OCI-LY3 (cell line): ENCODE measurements around the gene CDH9.

Source experiments
- H2AFZ ChIP-seq: fragments of 200-600, 300-600 bp; shearing (Covaris generic); 2 replicates; pipeline ENCODE4 v1.6.0; 2014; ENCODE audit warnings: antibody characterized with exemption, low read depth, low read length
- H3K27ac ChIP-seq: fragments of 200-600, 300-600 bp; sonication (generic); 2 replicates; pipeline ENCODE4 v1.5.1; 2014; ENCODE audit warnings: mild to moderate bottlenecking, low read length, moderate library complexity, mixed read lengths
- H3K27me3 ChIP-seq: fragments of 200-600, 300-600 bp; sonication (generic); 2 replicates; pipeline ENCODE4 v1.6.1; 2014; ENCODE audit warnings: low read depth, low read length, mixed read lengths
- H3K36me3 ChIP-seq: fragments of 200-600, 300-600 bp; sonication (generic); replicated peaks from 2 replicates; pipeline ENCODE3; 2014; ENCODE audit warnings: low read depth, low read length, mixed read lengths
- H3K4me1 ChIP-seq: fragments of 300-600, 200-600 bp; sonication (generic); 2 replicates; pipeline ENCODE4 v1.6.1; 2014; ENCODE audit warnings: low read length, mixed read lengths
- H3K4me2 ChIP-seq: fragments of 200-600, 300-600 bp; sonication (generic); 2 replicates; pipeline ENCODE4 v1.6.1; 2014; ENCODE audit warnings: low read length, mixed read lengths
- H3K4me3 ChIP-seq: fragments of 300-600, 200-600 bp; sonication (generic); 2 replicates; pipeline ENCODE4 v1.5.1; 2014; ENCODE audit warnings: antibody characterized with exemption, mild to moderate bottlenecking, low read length, moderate library complexity
- H3K79me2 ChIP-seq: fragments of 300-600, 200-600 bp; shearing (Covaris generic); 2 replicates; pipeline ENCODE4 v1.6.1; 2014; ENCODE audit warnings: mild to moderate bottlenecking, low read length, mixed read lengths
- H3K9ac ChIP-seq: fragments of 300-600, 200-600 bp; shearing (Covaris generic); 2 replicates; pipeline ENCODE4 v1.6.0; 2014; ENCODE audit warnings: mild to moderate bottlenecking, low read length, moderate library complexity
- H3K9me3 ChIP-seq: fragments of 200-600, 300-600 bp; shearing (Covaris generic); 2 replicates; pipeline ENCODE4 v1.6.1; 2014; ENCODE audit warnings: low read length, mixed read lengths; ENCODE audit not compliant: insufficient read depth
- H4K20me1 ChIP-seq: fragments of 200-600, 300-600 bp; sonication (generic); 2 replicates; pipeline ENCODE4 v1.6.1; 2016; ENCODE audit warnings: low read length, mixed read lengths; ENCODE audit not compliant: insufficient read depth
- EZH2phosphoT487 ChIP-seq: fragments of 200-600 bp; shearing (Covaris generic); IDR thresholded peaks from 2 replicates; pipeline ENCODE4 v1.6.1; 2018; ENCODE audit warnings: antibody characterized with exemption, mixed run types, low read depth
- TF ChIP-seq, protein P1 (sequence below): fragments of 200-600, 300-600 bp; sonication (generic); IDR thresholded peaks from 2 replicates; pipeline ENCODE4 v1.5.1; 2014; ENCODE audit warnings: antibody characterized with exemption, low read length, low read depth

The CDH9 gene

DNA sequence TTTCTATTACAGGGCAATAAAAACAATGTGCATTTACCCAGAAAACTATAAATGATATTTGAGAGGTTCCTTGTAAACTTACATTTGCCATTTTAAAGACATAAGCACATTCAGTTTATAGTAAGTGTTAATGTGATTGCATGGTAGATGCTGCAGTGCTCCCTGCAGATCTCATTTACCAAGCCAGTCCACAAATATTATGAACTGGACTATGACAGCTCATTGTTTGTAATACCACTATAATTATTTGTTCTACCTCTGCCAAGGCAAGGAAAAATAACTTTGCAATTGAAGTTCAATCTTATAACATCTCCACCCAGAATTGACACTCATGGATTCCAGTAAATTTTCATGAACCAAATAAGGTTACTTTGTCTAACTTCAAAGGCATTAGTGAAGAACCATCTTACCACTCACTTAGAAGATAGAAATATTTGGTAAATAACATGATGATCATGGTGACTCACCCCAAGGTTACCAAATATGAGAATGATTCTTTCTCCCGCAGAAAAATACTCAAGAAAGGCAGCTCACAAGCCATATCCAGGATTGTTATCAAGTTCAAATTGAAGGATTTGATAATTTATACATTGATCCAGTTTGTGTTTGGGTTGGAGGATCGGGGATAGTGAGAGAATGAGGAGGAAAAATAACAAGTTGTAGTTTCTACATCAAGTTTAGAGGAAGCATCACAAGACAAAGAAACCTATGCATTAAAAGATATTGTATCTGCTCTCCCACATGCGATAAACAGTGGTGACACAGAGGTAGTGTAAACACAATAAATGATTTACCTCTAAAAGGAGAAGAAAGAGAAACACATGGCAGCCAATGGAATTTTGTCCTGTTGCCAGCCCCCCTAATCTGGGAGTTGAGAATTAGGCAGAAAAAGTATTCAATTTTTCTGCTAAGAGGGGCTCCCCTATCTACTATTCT lies 29.5 kb downstream of the CDH9 start:
- Histone ChIP-seq H3K4me2 (no peak overlapping the region), H3K79me2 (no peaks in the 10 kb centered on the region), H3K27me3 (no peaks in the 10 kb centered on the region)

DNA sequence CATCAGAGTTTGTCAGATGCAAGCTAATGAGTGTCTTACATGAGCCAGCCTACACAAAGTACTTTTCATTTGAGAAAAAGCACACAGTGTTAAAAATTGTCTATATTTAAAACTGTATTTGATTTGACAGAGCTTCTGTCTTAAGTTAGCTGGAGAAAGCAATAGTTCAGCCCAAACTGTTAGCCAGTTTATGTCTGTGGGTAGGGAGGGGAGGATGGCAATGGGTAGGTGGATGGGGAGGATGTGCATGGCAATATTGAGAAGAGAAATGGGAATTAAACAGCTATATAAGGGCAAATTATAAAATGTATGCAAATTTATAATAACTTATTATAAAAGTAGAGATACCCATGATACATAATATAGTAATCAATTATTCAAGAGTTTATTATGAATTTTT lies 31.3 kb downstream of the CDH9 start:
- H3K79me2 ChIP-seq = no peaks in the 10 kb centered on the region
- no peaks in the 10 kb centered on the region for H3K4me1 ChIP-seq
- H3K27me3 ChIP-seq = no peaks in the 10 kb centered on the region
- no peak overlapping the region for H3K4me2 ChIP-seq
- H3K4me3 ChIP-seq = no peak overlapping the region
- no peak overlapping the region for H3K9ac ChIP-seq
- H3K36me3 ChIP-seq = no peaks in the 10 kb centered on the region
- TF ChIP-seq, protein P1, sequence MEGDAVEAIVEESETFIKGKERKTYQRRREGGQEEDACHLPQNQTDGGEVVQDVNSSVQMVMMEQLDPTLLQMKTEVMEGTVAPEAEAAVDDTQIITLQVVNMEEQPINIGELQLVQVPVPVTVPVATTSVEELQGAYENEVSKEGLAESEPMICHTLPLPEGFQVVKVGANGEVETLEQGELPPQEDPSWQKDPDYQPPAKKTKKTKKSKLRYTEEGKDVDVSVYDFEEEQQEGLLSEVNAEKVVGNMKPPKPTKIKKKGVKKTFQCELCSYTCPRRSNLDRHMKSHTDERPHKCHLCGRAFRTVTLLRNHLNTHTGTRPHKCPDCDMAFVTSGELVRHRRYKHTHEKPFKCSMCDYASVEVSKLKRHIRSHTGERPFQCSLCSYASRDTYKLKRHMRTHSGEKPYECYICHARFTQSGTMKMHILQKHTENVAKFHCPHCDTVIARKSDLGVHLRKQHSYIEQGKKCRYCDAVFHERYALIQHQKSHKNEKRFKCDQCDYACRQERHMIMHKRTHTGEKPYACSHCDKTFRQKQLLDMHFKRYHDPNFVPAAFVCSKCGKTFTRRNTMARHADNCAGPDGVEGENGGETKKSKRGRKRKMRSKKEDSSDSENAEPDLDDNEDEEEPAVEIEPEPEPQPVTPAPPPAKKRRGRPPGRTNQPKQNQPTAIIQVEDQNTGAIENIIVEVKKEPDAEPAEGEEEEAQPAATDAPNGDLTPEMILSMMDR = no peak
- TF ChIP-seq EZH2phosphoT487 = no peak
- H4K20me1 ChIP-seq = no peaks in the 10 kb centered on the region
- H2AFZ ChIP-seq = no peak overlapping the region
- no peaks in the 10 kb centered on the region for H3K9me3 ChIP-seq
- no peak overlapping the region for H3K27ac ChIP-seq

More for the DNA sequence above, 29.5 kb downstream of the CDH9 start:
- Histone ChIP-seq H3K4me1 (no peaks in the 10 kb centered on the region), H2AFZ (no peak overlapping the region), H4K20me1 (no peaks in the 10 kb centered on the region), H3K36me3 (no peaks in the 10 kb centered on the region), H3K27ac (no peak overlapping the region), H3K9ac (no peak overlapping the region), H3K9me3 (no peaks in the 10 kb centered on the region), H3K4me3 (no peak overlapping the region)
- TF ChIP-seq, protein P1 = no peak
- no peak for TF ChIP-seq EZH2phosphoT487

DNA sequence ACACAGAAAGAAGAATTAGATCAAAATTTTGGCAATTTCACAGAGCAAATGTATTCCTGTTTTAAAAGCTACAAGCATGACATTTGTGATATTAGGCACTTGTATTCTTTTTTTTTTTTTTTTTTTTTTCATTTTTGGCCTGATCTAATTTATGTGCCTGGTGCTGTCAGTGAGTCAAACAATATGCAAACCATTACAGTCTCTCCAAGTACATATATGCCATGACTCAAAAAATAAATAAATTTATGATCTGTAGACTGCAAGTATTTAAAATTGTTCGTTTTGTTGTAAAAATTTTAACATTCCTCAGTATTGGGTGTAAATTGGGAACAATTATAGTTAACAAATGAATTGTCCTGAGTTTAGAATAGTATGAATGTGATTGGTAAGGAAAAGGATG lies 51.4 kb downstream of the CDH9 start:
- Histone ChIP-seq H2AFZ (no peak overlapping the region), H3K4me2 (no peak overlapping the region), H3K36me3 (no peaks in the 10 kb centered on the region), H3K4me1 (no peaks in the 10 kb centered on the region), H3K79me2 (no peaks in the 10 kb centered on the region), H3K4me3 (no peak overlapping the region), H3K27me3 (no peaks in the 10 kb centered on the region), H3K9ac (no peak overlapping the region), H3K9me3 (no peaks in the 10 kb centered on the region), H3K27ac (no peak overlapping the region), H4K20me1 (no peaks in the 10 kb centered on the region)
- TF ChIP-seq EZH2phosphoT487 = no peak
- TF ChIP-seq, protein P1 = no peak

DNA sequence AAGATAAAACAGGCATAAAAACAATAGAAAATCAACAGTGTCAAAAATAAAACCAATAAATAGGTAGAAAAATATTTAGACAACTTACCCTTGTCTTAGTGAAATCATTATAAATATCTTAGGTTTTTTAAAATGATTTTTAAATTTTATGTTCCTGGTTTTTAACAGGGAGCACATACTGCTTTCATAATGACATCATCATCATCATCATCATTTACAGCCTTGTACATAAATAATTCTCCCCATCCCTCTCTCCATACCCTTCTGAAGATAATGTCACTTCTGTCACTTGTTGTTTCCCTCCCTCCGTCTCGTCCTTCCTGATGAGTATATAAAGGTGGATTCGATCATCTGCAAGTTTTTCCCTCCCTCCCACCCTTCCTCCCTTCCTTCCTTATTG lies 56.6 kb downstream of the CDH9 start:
- H4K20me1 ChIP-seq = no peaks in the 10 kb centered on the region
- H2AFZ ChIP-seq = no peak overlapping the region
- H3K4me2 ChIP-seq = no peak overlapping the region
- H3K79me2 ChIP-seq = no peaks in the 10 kb centered on the region
- H3K27ac ChIP-seq = no peak overlapping the region
- H3K27me3 ChIP-seq = no peaks in the 10 kb centered on the region
- no peak for TF ChIP-seq EZH2phosphoT487
- TF ChIP-seq, protein P1 = no peak
- H3K4me3 ChIP-seq = no peak overlapping the region
- H3K4me1 ChIP-seq = no peaks in the 10 kb centered on the region
- H3K9ac ChIP-seq = no peak overlapping the region
- H3K9me3 ChIP-seq = no peaks in the 10 kb centered on the region
- H3K36me3 ChIP-seq = no peaks in the 10 kb centered on the region
